CD4-positive, alpha-beta T cell treated with Interleukin-1 beta for 1 hour (primary cell): Measurements from ENCODE around the gene CSHL1.
"Not testable (repeated sequence)": the region's sequence is repeated elsewhere in the genome, so short reads cannot be mapped to it uniquely, and the experiment has no call there.

ENCODE experiments used
- DNase-seq, 2 donors: peaks; one replicate each; pipeline ENCODE4 v3.0.0-alpha.2; 2020 to 2022

The CSHL1 gene

GRCh38 chr17:63917646-63918045 is 6.6 kb upstream of the CSHL1 start:
- DNase-seq = no peak

GRCh38 chr17:63917206-63917605 is 6.1 kb upstream of the CSHL1 start:
- not testable (repeated sequence) for DNase-seq

- no peak for DNase-seq
Measured at GRCh38 chr17:63916566-63917185, 5.6 kb upstream of the CSHL1 start.

- DNase-seq = not testable (repeated sequence)
Measured at GRCh38 chr17:63915753-63916152, 4.7 kb upstream of the CSHL1 start.

DNA sequence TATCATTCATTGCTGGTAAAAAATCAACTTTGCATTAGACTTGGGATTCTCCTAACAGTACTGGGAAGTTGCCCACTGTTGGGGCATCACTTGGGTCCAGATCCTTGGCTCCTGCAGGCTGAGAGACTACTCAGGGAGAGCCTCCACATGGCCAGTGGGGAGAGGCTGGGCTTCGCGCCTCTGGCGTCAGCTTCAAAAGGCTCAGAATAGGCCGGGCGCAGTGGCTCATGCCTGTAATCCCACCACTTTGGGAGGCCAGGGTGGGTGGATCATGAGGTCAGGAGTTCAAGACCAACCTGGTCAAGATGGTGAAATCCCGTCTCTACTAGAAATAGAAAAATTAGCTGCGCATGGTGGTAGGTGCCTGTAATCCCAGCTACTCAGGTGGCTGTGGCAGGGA is 3.4 kb upstream of the CSHL1 start:
- DNase-seq = no peak

DNA sequence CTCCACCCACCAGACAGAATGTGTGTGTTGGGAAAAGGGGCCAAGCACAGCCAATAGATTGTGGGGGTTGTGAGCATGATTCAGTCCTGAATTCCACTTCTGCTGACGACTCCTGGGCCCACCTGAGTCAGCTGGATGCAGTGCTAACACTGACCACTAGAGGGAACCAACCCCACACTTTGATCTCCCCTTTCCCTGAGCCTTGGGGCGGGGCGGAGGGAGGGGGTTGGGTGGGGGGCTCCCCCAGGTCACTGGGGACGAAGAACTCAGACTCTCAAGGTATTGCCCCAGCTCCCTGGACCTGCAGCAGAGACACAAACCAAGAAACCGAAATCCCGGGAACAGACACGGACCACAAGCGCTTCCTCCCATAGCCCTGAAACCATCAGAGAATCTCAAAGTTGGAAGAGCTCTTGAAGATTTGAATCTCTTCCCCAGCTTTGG is 621 bp upstream of the CSHL1 start:
- peak; percentile 50 to 65 for DNase-seq

DNA sequence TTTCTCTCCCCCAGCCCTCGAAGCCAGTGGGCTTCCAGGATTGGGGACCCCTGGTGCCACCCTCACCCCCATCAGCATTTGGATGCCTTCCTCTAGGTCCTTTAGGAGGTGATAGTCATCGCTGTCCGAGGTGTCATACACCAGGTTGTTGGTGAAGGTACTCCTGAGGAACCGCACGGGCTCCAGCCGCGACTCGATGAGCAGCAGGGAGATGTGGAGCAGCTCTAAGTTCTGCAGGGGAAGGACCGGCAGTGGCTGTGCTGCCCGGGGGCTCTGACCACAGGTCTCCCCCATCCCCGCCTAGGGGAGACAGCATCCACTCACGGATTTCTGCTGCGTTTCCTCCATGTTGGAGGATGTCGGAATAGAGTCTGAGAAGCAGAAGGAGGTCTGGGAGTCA is 962 bp downstream of the CSHL1 start:
- DNase-seq = no peak

GRCh38 chr17:63909586-63909985 is 1.5 kb downstream of the CSHL1 start:
- DNase-seq = not testable (repeated sequence)

DNA sequence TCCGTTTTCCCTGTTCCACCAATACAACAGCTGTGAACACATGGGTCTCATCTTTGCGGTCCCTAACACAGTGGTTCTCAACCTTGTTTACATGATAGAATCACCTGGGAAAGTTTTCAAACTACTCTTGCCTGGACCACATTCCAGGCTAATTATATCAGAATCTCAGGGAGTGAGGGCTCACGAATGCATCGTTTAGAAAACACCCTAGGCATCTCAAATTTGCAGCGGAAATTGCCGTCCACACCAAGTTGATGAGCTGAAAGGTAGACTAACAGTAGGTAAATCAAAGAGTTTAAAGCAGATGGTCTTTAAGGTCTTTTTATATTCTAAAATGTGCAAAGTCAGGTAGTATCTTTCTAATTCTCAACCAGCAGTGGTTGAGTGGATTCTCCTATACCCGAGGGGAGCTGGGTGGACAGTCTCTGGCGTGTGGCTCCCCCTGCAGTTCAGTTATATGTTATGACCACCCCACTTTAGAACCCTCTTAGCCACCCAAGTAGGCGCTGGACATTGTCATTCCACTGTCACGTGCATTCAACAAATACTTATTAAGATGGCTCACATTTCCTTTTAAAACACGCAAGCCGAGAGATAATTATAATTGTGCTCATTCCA is 3.8 kb downstream of the CSHL1 start:
- not testable (repeated sequence) for DNase-seq

- DNase-seq = not testable (repeated sequence)
Measured at GRCh38 chr17:63904796-63905195, 6.3 kb downstream of the CSHL1 start.

DNA sequence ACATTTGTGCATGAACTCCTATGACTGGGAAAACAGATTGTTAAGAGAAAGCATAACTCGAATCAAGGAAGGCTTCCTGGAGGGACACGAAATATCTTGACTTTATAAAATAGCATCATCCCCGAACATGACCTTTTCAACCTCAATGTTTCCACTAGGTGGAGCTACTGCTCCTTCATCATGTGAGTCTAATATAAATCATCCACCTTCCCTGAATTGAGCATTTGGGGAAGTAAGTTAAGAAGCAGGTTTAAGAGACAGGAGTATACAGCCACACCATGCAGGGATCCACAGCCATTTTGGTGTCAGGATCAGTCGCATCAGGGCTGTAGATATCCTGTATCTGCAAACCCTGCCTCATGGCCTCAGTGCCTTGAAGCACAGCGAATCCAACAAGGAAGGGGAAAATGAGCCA is 7.3 kb downstream of the CSHL1 start:
- peak; percentile 19 to 62 for DNase-seq

- DNase-seq = not testable (repeated sequence)
Measured at GRCh38 chr17:63901971-63902370, 9.1 kb downstream of the CSHL1 start.

GRCh38 chr17:63898899-63899798 is 11.9 kb downstream of the CSHL1 start:
- DNase-seq = peak in 1 of 2 donors; percentile 33

- DNase-seq = not testable (repeated sequence)
Measured at GRCh38 chr17:63896524-63897354, 14.3 kb downstream of the CSHL1 start, which contains the start of gene CSH1. Gene CSH1 (minus strand): TSS chr17:63896574. CDS start chr17:63896511, 63 bp downstream.

DNA sequence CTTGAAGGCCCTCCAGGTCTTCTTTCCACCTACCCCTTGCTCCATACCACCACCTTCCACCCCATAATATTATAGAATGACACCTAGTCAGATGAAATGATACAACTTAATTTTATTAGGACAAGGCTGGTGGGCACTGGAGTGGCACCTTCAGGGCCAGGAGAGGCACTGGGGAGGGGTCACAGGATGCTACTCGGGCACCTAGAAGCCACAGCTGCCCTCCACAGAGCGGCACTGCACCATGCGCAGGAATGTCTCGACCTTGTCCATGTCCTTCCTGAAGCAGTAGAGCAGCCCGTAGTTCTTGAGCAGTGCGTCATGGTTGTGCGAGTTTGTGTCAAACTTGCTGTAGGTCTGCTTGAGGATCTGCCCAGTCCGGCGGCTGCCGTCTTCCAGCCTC is 16.2 kb downstream of the CSHL1 start:
- not testable (repeated sequence) for DNase-seq

DNA sequence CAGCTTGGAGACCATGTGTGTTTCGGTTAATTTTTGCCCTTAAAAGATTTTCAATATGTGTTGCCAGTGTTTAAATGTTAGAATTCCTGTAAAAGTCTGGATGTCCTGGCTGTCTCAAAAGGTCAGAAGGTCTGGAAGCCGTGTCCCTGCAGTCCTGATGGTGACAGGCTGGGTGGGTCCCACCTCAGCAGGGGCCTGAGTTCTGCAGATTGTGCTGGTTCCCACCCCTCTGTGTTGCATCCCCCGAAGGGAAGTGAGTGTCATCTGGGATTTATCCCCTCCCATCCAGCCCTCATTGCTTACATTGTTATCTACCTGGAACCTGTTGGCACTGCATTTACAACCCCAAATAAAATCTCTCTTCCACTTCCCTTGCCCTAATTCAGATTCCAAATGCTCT is 17.0 kb downstream of the CSHL1 start:
- not testable (repeated sequence) for DNase-seq

GRCh38 chr17:63892316-63893037 is 18.6 kb downstream of the CSHL1 start:
- not testable (repeated sequence) for DNase-seq

DNA sequence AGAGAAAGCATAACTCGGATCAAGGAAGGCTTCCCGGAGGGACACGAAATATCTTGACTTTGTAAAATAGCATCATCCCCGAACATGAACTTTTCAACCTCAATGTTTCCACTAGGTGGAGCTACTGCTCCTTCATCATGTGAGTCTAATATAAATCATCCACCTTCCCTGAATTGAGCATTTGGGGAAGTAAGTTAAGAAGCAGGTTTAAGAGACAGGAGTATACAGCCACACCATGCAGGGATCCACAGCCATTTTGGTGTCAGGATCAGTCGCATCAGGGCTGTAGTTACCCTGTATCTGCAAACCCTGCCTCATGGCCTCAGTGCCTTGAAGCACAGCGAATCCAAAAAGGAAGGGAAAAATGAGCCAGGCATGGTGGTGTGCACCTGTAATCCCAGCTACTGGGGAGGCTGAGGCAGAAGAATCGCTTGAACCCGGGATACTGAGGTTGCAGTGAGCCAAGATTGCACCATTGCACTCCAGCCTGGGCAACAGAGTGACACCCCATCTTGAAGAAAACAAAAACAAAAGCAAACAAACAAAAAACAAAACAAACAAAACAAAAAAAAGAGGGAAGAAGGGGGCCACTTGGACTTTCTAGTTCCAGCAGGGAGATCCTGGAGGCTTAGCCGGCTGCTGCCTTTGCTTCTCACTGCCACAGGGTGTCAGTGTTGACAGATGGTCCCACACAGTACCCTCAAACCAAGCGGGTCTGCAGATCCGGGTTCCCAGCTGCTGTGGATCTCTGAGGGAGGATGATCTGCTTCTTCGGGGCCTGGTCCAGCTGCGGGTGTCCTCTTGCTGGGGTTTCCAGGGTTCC is 21.8 kb downstream of the CSHL1 start:
- peak; percentile 11 to 33 for DNase-seq

DNA sequence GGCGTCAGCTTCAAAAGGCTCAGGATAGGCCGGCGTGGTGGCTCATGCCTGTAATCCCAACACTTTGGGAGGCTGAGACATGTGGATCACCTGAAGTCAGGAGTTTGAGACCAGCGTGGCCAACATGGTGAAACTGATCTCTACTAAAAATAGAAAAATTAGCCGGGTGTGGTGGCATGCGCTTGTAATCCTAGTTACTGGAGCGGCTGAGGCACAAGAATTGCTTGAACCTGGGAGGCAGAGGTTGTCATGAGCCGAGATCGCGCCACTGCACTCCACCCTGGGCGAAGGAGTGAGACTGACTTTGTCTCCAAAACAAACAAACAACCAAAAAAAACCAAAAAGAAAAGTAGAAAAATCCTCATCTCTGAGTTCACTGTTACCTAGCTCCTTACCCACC is 25.9 kb downstream of the CSHL1 start:
- DNase-seq = not testable (repeated sequence)

DNA sequence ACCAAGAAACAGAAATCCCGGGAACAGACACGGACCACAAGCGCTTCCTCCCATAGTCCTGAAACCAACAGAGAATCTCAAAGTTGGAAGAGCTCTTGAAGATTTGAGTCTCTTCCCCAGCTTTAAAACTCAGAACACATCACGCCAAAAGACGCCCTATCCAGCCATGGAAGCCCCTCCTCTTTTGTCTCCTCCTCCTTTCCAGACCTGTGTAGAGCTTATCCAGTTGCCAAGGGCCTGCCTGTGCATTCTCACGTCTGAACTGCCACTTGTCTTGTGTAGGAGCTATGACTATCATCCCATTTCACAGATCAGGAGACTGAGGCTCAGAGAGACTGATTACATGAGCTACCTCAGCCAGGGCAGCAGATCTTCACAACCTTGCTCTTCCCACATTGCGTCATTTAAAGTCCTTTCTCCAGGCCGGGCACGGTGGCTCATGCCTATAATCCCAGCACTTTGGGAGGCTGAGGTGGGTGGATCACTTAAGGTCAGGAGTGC is 28.4 kb downstream of the CSHL1 start:
- not testable (repeated sequence) for DNase-seq
